Breast epithelium (tissue), 4 donors: ENCODE measurements around the gene INMT. TPM values are rescaled to one million over a fixed set of nuclear protein-coding genes. Genes with fewer than 3 reads are reported as not detected.
A peak's percentile ranks its signal among the peaks of the same experiment; 100 is the strongest.

ENCODE experiments used
- DNase-seq, 2 donors: peaks; one replicate each; pipeline ENCODE4 v3.0.0-alpha.2; 2019; ENCODE audit warnings: low spot score in 2 of 2
- H3K27ac ChIP-seq, 2 donors: fragments of 200-600 bp; sonication (generic) in 1 of 2; one replicate each; pipeline ENCODE4 v1.5.1; 2016 to 2019; ENCODE audit warnings: mild to moderate bottlenecking in 1 of 2
- H3K27me3 ChIP-seq, 2 donors: fragments of 200-600 bp; sonication (generic) in 1 of 2; one replicate each; pipeline versions ENCODE4 v1.5.1 to v1.6.0; 2017 to 2019; ENCODE audit warnings: control low read depth in 1 of 2, mild to moderate bottlenecking in 1 of 2
- H3K36me3 ChIP-seq: fragments of 200-600 bp; one replicate; pipeline ENCODE4 v1.5.1; 2019
- H3K4me1 ChIP-seq, 2 donors: fragments of 200-600 bp; sonication (generic); one replicate each; pipeline ENCODE4 v1.5.1; 2016 to 2019; ENCODE audit warnings: control low read depth in 1 of 2
- H3K4me3 ChIP-seq, 3 donors: fragments of 200-600 bp; sonication (generic); 1 replicate in 2 of 3; 2 replicates in 1 of 3; pipeline ENCODE4 v1.5.1; 2016 to 2019; ENCODE audit warnings: mild to moderate bottlenecking in 3 of 3, moderate library complexity in 2 of 3
- H3K9me3 ChIP-seq, 2 donors: fragments of 200-600 bp; sonication (generic) in 1 of 2; one replicate each; pipeline ENCODE4 v1.5.1; 2016 to 2019; ENCODE audit warnings: control low read depth in 1 of 2
- POLR2A ChIP-seq: fragments of 450-650 bp; IDR thresholded peaks from one replicate; pipeline ENCODE4 v1.6.1; 2016; ENCODE audit warnings: antibody characterized with exemption, mild to moderate bottlenecking, moderate library complexity
- POLR2AphosphoS5 ChIP-seq, 3 donors: sonication (generic); formaldehyde crosslinking; IDR thresholded peaks; one replicate each; pipeline ENCODE4 v1.6.1; 2017; ENCODE audit warnings: antibody characterized with exemption in 3 of 3
- intact Hi-C: fragments of 100-400 bp; cut with DNase I; formaldehyde crosslinking; loops from one replicate; pipeline ENCODE4 v1.15.1; 2023; ENCODE audit warnings: low total_unique reads
- total RNA-seq, 3 donors: library from RNA; depleted of rRNA; stranded (reverse); fragments of >200 nt; gene quantifications; one replicate each; pipeline ENCODE4 v1.1.0, GENCODE V29; 2016
- TF ChIP-seq, protein P1 (sequence below), 3 donors: fragments of 450-650 bp; IDR thresholded peaks; one replicate each; pipeline ENCODE4 v1.5.1; 2016 to 2017; ENCODE audit warnings: antibody characterized with exemption in 3 of 3, mild to moderate bottlenecking in 3 of 3, moderate library complexity in 3 of 3

The INMT gene
- total RNA-seq = 10 to 100 TPM in 2 of 3 donors, 1 to 10 TPM in 1; 7.8 to 66.7 (median 26.2) TPM

DNA sequence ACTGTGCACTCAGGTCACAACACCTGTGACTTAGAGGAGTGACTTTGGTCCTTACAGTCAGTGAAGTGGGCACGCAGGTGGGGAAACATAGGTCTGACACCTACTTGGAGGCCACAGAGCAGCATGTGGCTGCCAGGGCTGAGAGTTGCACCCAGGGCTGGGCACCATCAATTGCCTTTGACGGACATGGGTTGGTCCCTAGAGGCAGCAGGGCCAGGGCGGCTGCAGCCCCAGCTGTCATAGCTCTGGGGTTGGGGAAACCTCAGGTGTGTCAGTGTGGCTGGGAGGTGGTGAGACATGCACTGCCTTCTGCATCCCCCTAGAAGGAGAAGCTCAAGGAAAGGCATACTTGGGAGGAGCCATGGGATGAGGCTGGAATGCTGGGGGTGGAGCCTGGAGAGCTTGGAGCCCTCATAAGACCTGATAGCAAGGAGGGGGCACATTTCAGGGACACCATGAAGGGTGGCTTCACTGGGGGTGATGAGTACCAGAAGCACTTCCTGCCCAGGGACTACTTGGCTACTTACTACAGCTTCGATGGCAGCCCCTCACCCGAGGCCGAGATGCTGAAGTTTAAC, at the start of gene INMT:
INMT (plus strand) TSS at position 440 of the 578 bp plus-strand sequence; CDS start at position 456, 16 bp downstream.
- Histone ChIP-seq H3K4me1 (no peaks in the 10 kb centered on the region), H3K36me3 (no peaks in the 10 kb centered on the region), H3K27me3 (no peaks in the 10 kb centered on the region), H3K27ac (peak within 1 kb of the TSS; percentile 29 to 78), H3K4me3 (peak within 1 kb of the TSS; percentile 32 to 36 (median 36)), H3K9me3 (peaks cover 0 to 4% of the 10 kb centered on the region in 2 donors)
- intact Hi-C loops = no loop called here
- TF ChIP-seq, protein P1, sequence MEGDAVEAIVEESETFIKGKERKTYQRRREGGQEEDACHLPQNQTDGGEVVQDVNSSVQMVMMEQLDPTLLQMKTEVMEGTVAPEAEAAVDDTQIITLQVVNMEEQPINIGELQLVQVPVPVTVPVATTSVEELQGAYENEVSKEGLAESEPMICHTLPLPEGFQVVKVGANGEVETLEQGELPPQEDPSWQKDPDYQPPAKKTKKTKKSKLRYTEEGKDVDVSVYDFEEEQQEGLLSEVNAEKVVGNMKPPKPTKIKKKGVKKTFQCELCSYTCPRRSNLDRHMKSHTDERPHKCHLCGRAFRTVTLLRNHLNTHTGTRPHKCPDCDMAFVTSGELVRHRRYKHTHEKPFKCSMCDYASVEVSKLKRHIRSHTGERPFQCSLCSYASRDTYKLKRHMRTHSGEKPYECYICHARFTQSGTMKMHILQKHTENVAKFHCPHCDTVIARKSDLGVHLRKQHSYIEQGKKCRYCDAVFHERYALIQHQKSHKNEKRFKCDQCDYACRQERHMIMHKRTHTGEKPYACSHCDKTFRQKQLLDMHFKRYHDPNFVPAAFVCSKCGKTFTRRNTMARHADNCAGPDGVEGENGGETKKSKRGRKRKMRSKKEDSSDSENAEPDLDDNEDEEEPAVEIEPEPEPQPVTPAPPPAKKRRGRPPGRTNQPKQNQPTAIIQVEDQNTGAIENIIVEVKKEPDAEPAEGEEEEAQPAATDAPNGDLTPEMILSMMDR (IDR thresholded peaks at IDR 0.05) = no peak
- TF ChIP-seq POLR2AphosphoS5 (IDR thresholded peaks at IDR 0.05) (no peak), POLR2A (no peak)
- no peak for DNase-seq

DNA sequence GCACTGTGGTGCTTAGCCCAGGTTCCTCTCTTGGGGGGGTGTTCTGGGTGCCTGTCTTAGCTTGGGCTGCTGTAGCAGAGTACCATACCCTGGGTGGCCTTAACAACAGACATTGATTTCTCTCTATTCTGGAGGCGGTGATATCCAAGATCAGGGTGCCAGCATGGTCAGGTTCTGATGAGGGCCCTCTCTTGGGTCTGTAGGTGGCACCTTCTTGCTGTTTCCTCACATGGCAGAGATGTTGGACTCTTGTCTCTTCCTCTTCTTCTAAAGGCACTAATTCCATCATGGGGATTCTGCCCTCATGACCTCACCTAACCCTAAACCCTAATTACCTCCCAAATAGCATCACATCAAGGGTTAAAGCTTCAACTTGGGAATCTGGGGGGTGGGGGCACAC, 49.7 kb upstream of the INMT start:
- no peak for TF ChIP-seq POLR2A
- no peak for TF ChIP-seq POLR2AphosphoS5 (IDR thresholded peaks at IDR 0.05)
- TF ChIP-seq, protein P1 (IDR thresholded peaks at IDR 0.05) = no peak
- Histone ChIP-seq H3K27me3 (no peaks in the 10 kb centered on the region), H3K36me3 (no peaks in the 10 kb centered on the region), H3K4me1 (peaks cover 0 to 4% of the 10 kb centered on the region in 2 donors), H3K9me3 (no peaks in the 10 kb centered on the region), H3K27ac (no peak overlapping the region), H3K4me3 (no peak overlapping the region)
- DNase-seq = no peak
- intact Hi-C loops = no loop called here

DNA sequence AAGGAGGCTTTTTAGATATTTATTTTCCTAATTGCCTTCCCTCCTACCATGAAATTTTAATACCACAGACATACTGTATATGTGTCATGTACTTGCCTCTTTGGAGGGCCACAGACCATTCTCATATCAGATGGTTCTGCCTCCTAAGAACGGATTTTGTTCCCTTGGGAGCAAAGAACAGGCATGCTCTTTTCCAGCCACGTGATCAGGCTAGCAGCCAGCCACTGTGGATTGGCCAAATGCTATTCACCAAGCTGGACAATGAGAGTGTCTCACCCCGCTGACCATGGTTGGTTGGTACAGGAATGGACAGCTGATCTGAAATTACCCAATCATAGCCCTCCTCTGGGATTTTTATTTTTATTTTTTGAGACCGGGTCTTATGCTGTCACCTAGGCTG, 48.2 kb upstream of the INMT start:
- peaks cover 0 to 4% of the 10 kb centered on the region in 2 donors for H3K4me1 ChIP-seq
- no peak overlapping the region for H3K4me3 ChIP-seq
- no peak overlapping the region for H3K27ac ChIP-seq
- no peak for TF ChIP-seq POLR2AphosphoS5 (IDR thresholded peaks at IDR 0.05)
- TF ChIP-seq POLR2A = no peak
- TF ChIP-seq, protein P1 (IDR thresholded peaks at IDR 0.05) = no peak
- no peak for DNase-seq
- H3K36me3 ChIP-seq = no peaks in the 10 kb centered on the region
- no peaks in the 10 kb centered on the region for H3K27me3 ChIP-seq
- intact Hi-C loops = no loop called here
- no peaks in the 10 kb centered on the region for H3K9me3 ChIP-seq

DNA sequence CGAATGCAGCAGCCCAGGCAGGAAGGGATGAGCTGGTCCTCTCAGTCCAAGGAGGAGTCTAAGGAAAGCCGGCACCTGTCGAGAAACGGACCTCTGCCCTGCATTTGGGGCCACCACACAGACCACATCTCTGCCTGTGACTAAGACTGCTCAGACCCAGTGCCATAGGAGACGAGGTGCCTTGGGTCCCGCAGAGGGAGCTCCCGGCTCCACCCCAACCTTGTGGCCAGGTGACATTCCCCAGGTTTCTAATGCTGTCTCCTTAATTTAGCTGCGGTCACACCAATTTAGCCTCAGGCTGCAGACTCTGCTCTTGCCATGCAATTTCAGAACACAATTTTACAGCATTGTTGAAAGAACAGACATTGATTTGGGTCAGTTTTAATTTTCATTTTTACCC, 46.9 kb upstream of the INMT start:
- DNase-seq = peak in 1 of 2 donors; percentile 53
- Histone ChIP-seq H3K4me1 (peaks cover 0 to 4% of the 10 kb centered on the region in 2 donors), H3K27me3 (no peaks in the 10 kb centered on the region), H3K36me3 (no peaks in the 10 kb centered on the region), H3K4me3 (peak overlapping the region in 1 of 3 donors; percentile 25), H3K9me3 (no peaks in the 10 kb centered on the region), H3K27ac (peak overlapping the region; percentile 52 to 63)
- intact Hi-C loops = no loop called here
- TF ChIP-seq POLR2AphosphoS5 (IDR thresholded peaks at IDR 0.05) = no peak
- TF ChIP-seq, protein P1 (IDR thresholded peaks at IDR 0.05) = no peak
- TF ChIP-seq POLR2A = no peak

DNA sequence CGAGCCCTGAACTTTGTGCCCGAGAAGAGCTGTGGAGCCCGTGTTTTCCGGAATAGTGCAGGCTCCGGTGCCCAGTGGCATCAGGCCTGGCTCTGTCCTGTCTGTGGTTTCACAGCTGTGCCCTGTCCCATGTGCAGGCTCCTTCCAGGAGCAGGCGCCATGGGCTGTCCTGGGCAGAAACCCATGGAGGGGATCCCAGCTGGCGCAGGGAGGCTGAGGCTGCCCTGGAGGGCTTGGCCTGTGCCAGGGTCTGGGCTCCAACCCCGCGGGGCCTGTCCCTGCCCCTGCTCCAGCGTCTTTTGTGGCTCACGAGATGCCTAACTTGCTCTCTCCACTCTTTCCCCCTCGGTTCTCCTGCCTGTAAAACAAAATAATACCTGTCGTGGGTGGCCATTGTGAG, 46.3 kb upstream of the INMT start:
- TF ChIP-seq, protein P1 (IDR thresholded peaks at IDR 0.05) = no peak
- no peak for TF ChIP-seq POLR2A
- TF ChIP-seq POLR2AphosphoS5 (IDR thresholded peaks at IDR 0.05) = no peak
- Histone ChIP-seq H3K4me1 (peaks cover 0 to 4% of the 10 kb centered on the region in 2 donors), H3K36me3 (no peaks in the 10 kb centered on the region), H3K9me3 (no peaks in the 10 kb centered on the region), H3K4me3 (peak overlapping the region in 2 of 3 donors; percentile 7 to 25), H3K27me3 (no peaks in the 10 kb centered on the region), H3K27ac (peak overlapping the region; percentile 52 to 63)
- DNase-seq = no peak
- intact Hi-C loops = no loop called here
